K562 (cell line): ENCODE measurements around the gene SCYL2. TPM values are rescaled to one million over a fixed set of nuclear protein-coding genes. Genes with fewer than 3 reads are reported as not detected.
A peak's percentile ranks its signal among the peaks of the same experiment; 100 is the strongest.

ENCODE experiments used
- ATAC-seq: fragments of 200-7000 bp; cut with Tn5 transposase; 3 replicates; pipeline ENCODE4 v1.9.1; 2020; ENCODE audit warnings: moderate library complexity
- BruUV-seq: library from RNA; stranded (reverse); fragments of 400-500 nt; replicated peaks from 2 replicates; lab custom pipeline; 2021; lab: Mats Ljungman, UMichigan
- CTCF ChIA-PET: fragments of 300-600 bp; formaldehyde crosslinking; extraction: SDS; loops from one replicate; lab custom pipeline; 2021; ENCODE audit warnings: low intra/inter-chr PET ratio; lab: Yijun Ruan, JAX
- POLR2A ChIA-PET: fragments of 300-600, 350-650 bp; sonication (Branson Sonifier 250); formaldehyde crosslinking; extraction: SDS; loops from one replicate; lab custom pipeline; 2021; ENCODE audit warnings: antibody characterized with exemption, inconsistent platforms; lab: Yijun Ruan, JAX
- DNase-seq, 4 experiments: peaks; one replicate each; pipeline versions ENCODE4 v3.0.0 to v3.0.0-alpha.2; 2011 to 2018; ENCODE audit warnings: low spot score in 3 of 4, mixed read lengths in 3 of 4; ENCODE audit errors: extremely low read depth in 1 of 4
- FAIRE-seq: peaks from 2 replicates; lab custom pipeline; 2011; peaks lifted over from hg19 to GRCh38; lab: Jason Lieb, UNC
- H2AFZ ChIP-seq: 2 replicates; pipeline ENCODE4 v1.6.0; 2011; ENCODE audit warnings: low read depth, low read length, control low read depth, inconsistent platforms
- H3K27ac ChIP-seq: fragments of 200-600 bp; 3 replicates; pipeline ENCODE4 v1.8.0; 2011; ENCODE audit warnings: low read depth, mild to moderate bottlenecking, control low read depth, inconsistent platforms, low read length, moderate library complexity, mixed read lengths; ENCODE audit errors: extremely low read depth
- H3K27me3 ChIP-seq, 2 experiments: fragments of 300-600 bp in 1 of 2; 2 replicates in 1 of 2; 3 replicates in 1 of 2; pipeline versions ENCODE4 v1.6.0 to v1.8.0; 2011; ENCODE audit warnings: inconsistent platforms in 2 of 2, low read length in 2 of 2, mild to moderate bottlenecking in 1 of 2, mixed read lengths in 1 of 2, moderate library complexity in 1 of 2; ENCODE audit not compliant: control insufficient read depth in 2 of 2, insufficient read depth in 2 of 2
- H3K36me3 ChIP-seq: fragments of 300-600 bp; 3 replicates; pipeline ENCODE4 v1.8.0; 2011; ENCODE audit warnings: mild to moderate bottlenecking, low read length, inconsistent platforms; ENCODE audit not compliant: control insufficient read depth, insufficient read depth
- H3K4me1 ChIP-seq, 2 experiments: fragments of 200-600 bp in 1 of 2; replicated peaks in 1 of 2; 2 replicates in 1 of 2; 3 replicates in 1 of 2; pipeline versions ENCODE4 v1.5.1 to v1.8.0; 2011; ENCODE audit warnings: inconsistent platforms in 2 of 2, low read length in 2 of 2, mild to moderate bottlenecking in 1 of 2, mixed read lengths in 1 of 2, moderate library complexity in 1 of 2; ENCODE audit not compliant: control insufficient read depth in 2 of 2, insufficient read depth in 2 of 2
- H3K4me2 ChIP-seq: 2 replicates; pipeline ENCODE4 v1.6.1; 2011; ENCODE audit warnings: low read length, control low read depth, inconsistent platforms, mixed read lengths; ENCODE audit not compliant: insufficient read depth
- H3K4me3 ChIP-seq: fragments of 200-600 bp; sonication (generic), shearing (Covaris generic); 2 replicates; pipeline ENCODE4 v1.5.1; 2016; ENCODE audit warnings: control low read depth, inconsistent platforms
- H3K79me2 ChIP-seq: fragments of 200-600 bp; 3 replicates; pipeline ENCODE4 v1.8.0; 2011; ENCODE audit warnings: low read length, inconsistent platforms; ENCODE audit not compliant: control insufficient read depth, insufficient read depth
- H3K9ac ChIP-seq, 2 experiments: 2 replicates each; pipeline versions ENCODE4 v1.6.0 to v1.6.1; 2011; ENCODE audit warnings: low read depth in 2 of 2, low read length in 2 of 2, control low read depth in 1 of 2, inconsistent platforms in 1 of 2, mild to moderate bottlenecking in 1 of 2, mixed read lengths in 1 of 2; ENCODE audit not compliant: insufficient read depth in 1 of 2
- H3K9me1 ChIP-seq: one replicate; pipeline ENCODE4 v1.6.0; 2011; ENCODE audit warnings: inconsistent platforms, mild to moderate bottlenecking, low read length, moderate library complexity; ENCODE audit not compliant: control insufficient read depth, insufficient read depth
- H3K9me3 ChIP-seq: replicated peaks from 2 replicates; pipeline ENCODE4 v1.5.1; 2011; ENCODE audit warnings: low read depth, low read length, inconsistent platforms; ENCODE audit not compliant: control insufficient read depth, insufficient read depth
- H4K20me1 ChIP-seq: replicated peaks from 2 replicates; pipeline ENCODE4 v1.6.1; 2011; ENCODE audit warnings: low read length, inconsistent platforms, mixed read lengths; ENCODE audit not compliant: control insufficient read depth, insufficient read depth
- ARHGAP35 ChIP-seq: fragments of 450-650 bp; IDR thresholded peaks from 2 replicates; pipeline ENCODE4 v1.6.1; 2018; ENCODE audit not compliant: partially characterized antibody
- ATF1 ChIP-seq, 2 experiments: fragments of 450-650 bp in 1 of 2; IDR thresholded peaks; 2 replicates each; pipeline ENCODE4 v1.6.1; 2016; ENCODE audit warnings: missing compliant biosample characterization in 1 of 2, missing genetic modification characterization in 1 of 2
- CBFA2T2 ChIP-seq: fragments of 450-650 bp; conservative IDR thresholded peaks from 2 replicates; pipeline ENCODE4 v1.6.1; 2017; ENCODE audit warnings: mild to moderate bottlenecking
- CBFA2T3 ChIP-seq: fragments of 450-650 bp; IDR thresholded peaks from 2 replicates; pipeline ENCODE4 v1.6.1; 2017
- FOXP1 ChIP-seq: sonication (generic); formaldehyde crosslinking; IDR thresholded peaks from 2 replicates; pipeline ENCODE4 v1.8.0; 2022; ENCODE audit warnings: mild to moderate bottlenecking, missing genetic modification reagents
- GABPA ChIP-seq: fragments of 200-800 bp; sonication (Bioruptor generic); conservative IDR thresholded peaks from 2 replicates; pipeline ENCODE4 v1.6.1; 2016; ENCODE audit warnings: low read depth, missing genetic modification characterization, missing compliant biosample characterization
- GTF2A2 ChIP-seq: IDR thresholded peaks from 2 replicates; pipeline ENCODE4 v1.6.1; 2016; ENCODE audit warnings: mild to moderate bottlenecking, missing genetic modification characterization, missing compliant biosample characterization
- NFE2L1 ChIP-seq: fragments of 450-650 bp; IDR thresholded peaks from 2 replicates; pipeline ENCODE4 v1.6.1; 2016; ENCODE audit warnings: missing genetic modification characterization, low read depth, mild to moderate bottlenecking, missing compliant biosample characterization, moderate library complexity, borderline replicate concordance
- PRPF4 ChIP-seq: fragments of 200-400 bp; formaldehyde crosslinking; IDR thresholded peaks from one replicate; pipeline ENCODE4 v1.6.1; 2017; ENCODE audit warnings: low read length, low read depth, mild to moderate bottlenecking; ENCODE audit not compliant: insufficient read depth, poor library complexity, severe bottlenecking
- RBM22 ChIP-seq: fragments of 200-400 bp; formaldehyde crosslinking; IDR thresholded peaks from 2 replicates; pipeline ENCODE4 v1.6.1; 2018; ENCODE audit warnings: low read length, low read depth; ENCODE audit not compliant: poor library complexity, severe bottlenecking
- RHOXF2B ChIP-seq: fragments of 250-450 bp; sonication (Bioruptor Pico); conservative IDR thresholded peaks from 2 replicates; pipeline ENCODE4 v1.5.1; 2021
- RUNX1 ChIP-seq: sonication (generic); IDR thresholded peaks from 2 replicates; pipeline ENCODE4 v1.6.1; 2016; ENCODE audit warnings: antibody characterized with exemption, low read depth
- TFE3 ChIP-seq: fragments of 450-650 bp; formaldehyde crosslinking; IDR thresholded peaks from 2 replicates; pipeline ENCODE4 v1.4.0; 2020; ENCODE audit warnings: mild to moderate bottlenecking, mixed read lengths
- USF1 ChIP-seq: sonication (generic); formaldehyde crosslinking; IDR thresholded peaks from 2 replicates; pipeline ENCODE4 v1.9.0; 2022; ENCODE audit warnings: mild to moderate bottlenecking, missing genetic modification reagents
- YBX1 ChIP-seq: fragments of 450-650 bp; IDR thresholded peaks from 2 replicates; pipeline ENCODE4 v1.7.1; 2016; ENCODE audit warnings: mild to moderate bottlenecking
- ZNF143 ChIP-seq: sonication (generic); formaldehyde crosslinking; IDR thresholded peaks from 2 replicates; pipeline ENCODE4 v1.9.0; 2022; ENCODE audit warnings: mild to moderate bottlenecking, missing genetic modification reagents
- ZNF23 ChIP-seq: fragments of 250-450 bp; sonication (Bioruptor Pico); IDR thresholded peaks from 2 replicates; pipeline ENCODE4 v1.4.0; 2020; ENCODE audit warnings: mild to moderate bottlenecking
- ZNF263 ChIP-seq: sonication (generic); formaldehyde crosslinking; IDR thresholded peaks from 2 replicates; pipeline ENCODE4 v1.8.0; 2022; ENCODE audit warnings: mild to moderate bottlenecking, missing genetic modification reagents, borderline replicate concordance
- WGBS: fragments of 100-300 bp; shearing (Covaris generic); methylation state at CpG from one replicate; pipeline ENCODE4 v1.1.6; 2016; ENCODE audit warnings: low coverage, mixed read lengths; ENCODE audit not compliant: insufficient coverage; ENCODE audit errors: missing lambda C conversion rate; 5-methylcytosine and 5-hydroxymethylcytosine counted together
- in situ Hi-C: fragments of 300-500 bp; cut with MboI; formaldehyde crosslinking; loops from 4 replicates; pipeline ENCODE4 v1.15.0; 2018; ENCODE audit warnings: inconsistent platforms, mixed read lengths
- intact Hi-C: fragments of 100-400 bp; cut with micrococcal nuclease; formaldehyde crosslinking; loops from 2 replicates; pipeline ENCODE4 v1.14.2; 2022
- polyA plus RNA-seq, 8 experiments: library from polyadenylated mRNA; depleted of rRNA in 4 of 8; stranded (reverse) in 5 of 8; unstranded in 3 of 8; fragments of >200 nt; fragmentation: Nextera tagmentation in 2 of 8; fragmentation: Illumina TruSeq in 1 of 8; extraction: Ambion mirVana in 2 of 8; extraction: Trizol in 1 of 8; gene quantifications; 2 replicates each; pipeline versions ENCODE4 v1.2.1 to v1.2.3, GENCODE V29; 2011 to 2014; ENCODE audit warnings: inconsistent platforms in 1 of 8, missing spikeins in 1 of 8
- total RNA-seq, 7 experiments: library from RNA; depleted of rRNA in 6 of 7; stranded (reverse); fragments of >200 nt in 6 of 7; fragmentation: Illumina TruSeq in 2 of 7; extraction: Trizol in 2 of 7; gene quantifications; 2 replicates each; pipeline versions ENCODE4 v1.2.1 to v1.2.3, GENCODE V29; 2011 to 2021; ENCODE audit warnings: low replicate concordance in 1 of 7

The SCYL2 gene
- total and polyA plus RNA-seq, 9 of the 15 experiments (the other 6 are each of a cell fraction or from before 2014, with no cell fraction given) = 9.9 to 49.0 (median 32.9) TPM

- no peak for TF ChIP-seq GTF2A2 (tag)
- no peak for TF ChIP-seq ATF1 (CRISPR knock-in tag; IDR thresholded peaks at IDR 0.05)
- no peak for TF ChIP-seq ATF1 (tag; IDR thresholded peaks at IDR 0.05)
- no peak for TF ChIP-seq CBFA2T2
- TF ChIP-seq FOXP1 = no peak
- no peak for TF ChIP-seq TFE3
- TF ChIP-seq ARHGAP35 = no peak
- peak; percentile 15; the same call in 1 of the 2 replicates for TF ChIP-seq CBFA2T3
- TF ChIP-seq, all 486 proteins: peak for 2
These were observed 35.1 kb downstream of the SCYL2 start (continued) for GRCh38 chr12:100302081-100302480.

DNA sequence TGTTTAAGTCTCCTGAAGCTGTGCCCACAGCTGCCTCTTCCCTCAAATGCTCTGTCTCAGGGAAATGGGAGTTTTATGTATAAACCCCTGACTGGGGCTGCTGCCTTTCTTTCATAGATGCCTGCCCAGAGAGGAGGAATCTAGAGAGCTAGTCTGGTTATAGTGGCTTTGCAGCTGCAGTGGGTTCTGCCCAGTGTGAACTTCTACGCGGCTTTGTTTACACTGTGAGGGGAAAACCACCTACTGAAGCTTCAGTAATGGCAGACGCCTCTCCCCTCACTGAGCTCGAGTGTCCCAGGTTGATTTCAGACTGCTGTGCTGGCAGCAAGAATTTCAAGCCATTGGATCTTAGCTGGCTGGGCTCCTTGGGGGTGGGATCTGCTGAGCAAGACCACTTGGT lies 36.9 kb downstream of the SCYL2 start:
- DNase-seq = no peak
- no peak for FAIRE-seq
- Histone ChIP-seq H3K27me3 (no peaks in the 10 kb centered on the region), H2AFZ (no peak overlapping the region), H3K9ac (no peak overlapping the region), H3K9me1 (no peaks in the 10 kb centered on the region), H3K9me3 (peaks cover 4% of the 10 kb centered on the region; the same call in 1 of the 2 replicates), H3K4me2 (no peak overlapping the region), H3K79me2 (no peaks in the 10 kb centered on the region), H3K36me3 (peaks cover 23% of the 10 kb centered on the region; the same call in 2 of the 3 replicates), H3K4me3 (no peak overlapping the region), H3K27ac (no peak overlapping the region), H4K20me1 (no peaks in the 10 kb centered on the region), H3K4me1 (no peaks in the 10 kb centered on the region)
- TF ChIP-seq PRPF4 = no peak
- TF ChIP-seq ZNF23 (CRISPR knock-in tag) = no peak
- no peak for TF ChIP-seq RHOXF2B
- no peak for TF ChIP-seq NFE2L1 (tag)
- no peak for TF ChIP-seq ZNF143
- no peak for TF ChIP-seq ZNF263 (CRISPR knock-in tag)
- TF ChIP-seq YBX1 = no peak
- TF ChIP-seq GABPA (tag) = no peak
- no peak for TF ChIP-seq RUNX1
- no peak for TF ChIP-seq USF1
- no peak for TF ChIP-seq RBM22
- WGBS = 90% methylated on average over 4 of the region's 4 CpGs
- no peak for ATAC-seq
- no TSS peak for BruUV-seq
- in situ Hi-C loops = no loop called here
- intact Hi-C loops = loop anchor here (5.0 kb wide), 1 partner anchor 37 kb away; the partner anchor contains the start of genes DEPDC4 and SCYL2
- POLR2A ChIA-PET = no interaction called here
- CTCF ChIA-PET = no interaction called here
